Colonic mucosa (tissue), 4 donors: ENCODE results near the gene TRIM10. TPM values are rescaled to one million over a fixed set of nuclear protein-coding genes. Genes with fewer than 3 reads are reported as not detected.

Source experiments
- DNase-seq: peaks from one replicate; pipeline ENCODE4 v3.0.0-alpha.2; 2020
- H3K27ac ChIP-seq: fragments of 200-600 bp; one replicate; pipeline ENCODE4 v1.8.0; 2021
- H3K27me3 ChIP-seq: fragments of 200-600 bp; one replicate; pipeline ENCODE4 v1.8.0; 2021
- H3K36me3 ChIP-seq: fragments of 200-600 bp; one replicate; pipeline ENCODE4 v1.8.0; 2021
- H3K4me1 ChIP-seq: fragments of 200-600 bp; one replicate; pipeline ENCODE4 v1.8.0; 2021; ENCODE audit warnings: mild to moderate bottlenecking
- H3K4me3 ChIP-seq: fragments of 200-600 bp; one replicate; pipeline ENCODE4 v1.8.0; 2021
- H3K9ac ChIP-seq, 2 donors: one replicate each; pipeline ENCODE4 v1.7.0; 2013; ENCODE audit warnings: control low read depth in 2 of 2, low read depth in 2 of 2, low read length in 2 of 2
- H3K9me3 ChIP-seq: fragments of 200-600 bp; one replicate; pipeline ENCODE4 v1.8.0; 2021
- CTCF ChIP-seq: fragments of 200-600 bp; IDR thresholded peaks from one replicate; pipeline ENCODE4 v1.8.0; 2022; ENCODE audit warnings: antibody characterized with exemption, mild to moderate bottlenecking
- intact Hi-C: fragments of 100-400 bp; cut with DNase I; formaldehyde crosslinking; loops from one replicate; pipeline ENCODE4 v1.14.1; 2022
- total RNA-seq, 2 donors: library from RNA; stranded (reverse); fragmentation: NEBNext Ultra II Directional in 1 of 2; extraction: Animal tissue kit (Norgen Biotek cat#: 25700) in 1 of 2; gene quantifications; one replicate each; pipeline ENCODE4 v1.2.1, GENCODE V29; 2021
- donor health status: healthy.
- donor health status: DM: no; HTN: no; CAD: no.
- donor health status: DM: no; HTN: no; CAD: no.

TRIM10 gene
- total RNA-seq, 2 donors from 2014 or later = 3.8 to 3.9 TPM

- peaks cover 2% of the 10 kb centered on the region for H3K4me1 ChIP-seq
- no peak for DNase-seq
- no peaks in the 10 kb centered on the region for H3K27me3 ChIP-seq
- H3K9me3 ChIP-seq = no peaks in the 10 kb centered on the region
- H3K4me3 ChIP-seq = no peak overlapping the region
- H3K36me3 ChIP-seq = peaks cover 12% of the 10 kb centered on the region
- TF ChIP-seq CTCF = no peak
- no peak overlapping the region for H3K27ac ChIP-seq
- intact Hi-C loops = no loop called here
- H3K9ac ChIP-seq = no peak overlapping the region
Measured at GRCh38 chr6:30195951-30196350, 34.9 kb upstream of the TRIM10 start.

- DNase-seq = no peak
- Histone ChIP-seq H3K4me3 (no peak overlapping the region), H3K9me3 (no peaks in the 10 kb centered on the region), H3K27ac (no peak overlapping the region), H3K9ac (no peak overlapping the region), H3K4me1 (no peaks in the 10 kb centered on the region), H3K36me3 (peaks cover 12% of the 10 kb centered on the region), H3K27me3 (no peaks in the 10 kb centered on the region)
- intact Hi-C loops = no loop called here
- no peak for TF ChIP-seq CTCF
Measured at GRCh38 chr6:30194797-30195690, 34.0 kb upstream of the TRIM10 start.

GRCh38 chr6:30192076-30192475 is 31.1 kb upstream of the TRIM10 start:
- intact Hi-C loops = no loop called here
- DNase-seq = no peak
- Histone ChIP-seq H3K9me3 (no peaks in the 10 kb centered on the region), H3K9ac (no peak overlapping the region), H3K27ac (no peak overlapping the region), H3K4me1 (no peaks in the 10 kb centered on the region), H3K36me3 (peaks cover 7% of the 10 kb centered on the region), H3K4me3 (no peak overlapping the region), H3K27me3 (no peaks in the 10 kb centered on the region)
- no peak for TF ChIP-seq CTCF

- Histone ChIP-seq H3K9me3 (no peaks in the 10 kb centered on the region), H3K4me3 (no peak overlapping the region), H3K27me3 (no peaks in the 10 kb centered on the region), H3K4me1 (no peaks in the 10 kb centered on the region), H3K27ac (no peak overlapping the region), H3K36me3 (no peaks in the 10 kb centered on the region), H3K9ac (no peak overlapping the region)
- TF ChIP-seq CTCF = no peak
- DNase-seq = no peak
- intact Hi-C loops = no loop called here
Measured at GRCh38 chr6:30188541-30188940, 27.5 kb upstream of the TRIM10 start.

GRCh38 chr6:30185846-30186484 is 25.0 kb upstream of the TRIM10 start:
- Histone ChIP-seq H3K36me3 (no peaks in the 10 kb centered on the region), H3K9ac (no peak overlapping the region), H3K4me3 (no peak overlapping the region), H3K4me1 (no peaks in the 10 kb centered on the region), H3K27me3 (no peaks in the 10 kb centered on the region), H3K27ac (no peak overlapping the region), H3K9me3 (no peaks in the 10 kb centered on the region)
- TF ChIP-seq CTCF = no peak
- intact Hi-C loops = no loop called here
- no peak for DNase-seq
